ENCODE measurements around the gene LCP2. TPM values are rescaled to one million over a fixed set of nuclear protein-coding genes. Genes with fewer than 3 reads are reported as not detected.

Gene LCP2
- total RNA-seq, 1 donor from 2014 or later: not detected

DNA sequence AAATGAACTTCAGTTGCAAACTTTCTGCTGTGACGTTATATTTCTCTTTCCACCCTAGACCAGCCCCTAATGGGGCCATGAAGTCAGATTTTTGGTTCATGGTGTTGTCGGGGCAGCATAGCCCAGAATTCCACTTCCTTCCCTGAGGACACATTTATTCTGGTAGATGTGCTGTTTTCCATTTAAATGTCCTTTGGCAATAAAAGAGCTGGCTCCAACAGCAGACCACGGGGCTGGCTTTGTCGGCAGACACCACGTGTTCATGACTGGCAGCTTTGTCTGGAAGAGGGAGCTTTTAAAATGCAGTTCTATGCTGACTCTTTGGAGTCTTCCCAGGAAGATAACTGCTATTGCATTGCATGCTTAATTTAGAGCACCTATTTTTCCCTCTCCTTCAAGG, 17.6 kb upstream of the LCP2 start:
- peak overlapping the region; percentile 42 for H3K4me3 Mint-ChIP-seq

DNA sequence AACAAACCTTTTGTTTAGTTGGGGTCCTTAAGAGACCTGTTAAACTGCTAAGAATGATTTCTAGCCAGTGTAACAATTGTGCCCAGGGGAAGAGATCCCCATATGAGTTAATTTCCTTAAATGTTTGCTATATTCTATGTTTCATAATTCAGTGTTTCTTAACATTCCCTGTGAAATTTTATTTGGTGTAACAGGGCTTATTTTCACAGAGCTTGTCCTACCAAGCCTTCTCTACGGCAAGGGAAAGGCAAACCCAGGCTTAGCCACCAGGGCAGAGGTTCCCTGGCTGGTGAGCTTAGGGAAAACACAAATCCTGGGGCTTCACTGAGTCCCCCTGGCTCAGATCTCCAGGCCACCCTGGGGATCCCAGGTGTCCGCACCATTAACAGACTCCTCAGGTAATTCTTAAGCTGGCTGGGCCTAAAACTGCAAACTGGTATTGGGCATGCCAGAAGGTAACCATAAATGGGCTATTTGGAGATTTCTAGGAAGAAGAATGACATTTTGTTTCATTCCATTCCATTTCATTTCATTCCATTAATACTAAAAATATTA, 17.0 kb upstream of the LCP2 start:
- no peaks in the 10 kb centered on the region for H3K9me3 Mint-ChIP-seq
- DNase-seq (ENCODE audit: extremely low spot score, unreplicated experiment): no peak
- TF ChIP-seq, protein P1, sequence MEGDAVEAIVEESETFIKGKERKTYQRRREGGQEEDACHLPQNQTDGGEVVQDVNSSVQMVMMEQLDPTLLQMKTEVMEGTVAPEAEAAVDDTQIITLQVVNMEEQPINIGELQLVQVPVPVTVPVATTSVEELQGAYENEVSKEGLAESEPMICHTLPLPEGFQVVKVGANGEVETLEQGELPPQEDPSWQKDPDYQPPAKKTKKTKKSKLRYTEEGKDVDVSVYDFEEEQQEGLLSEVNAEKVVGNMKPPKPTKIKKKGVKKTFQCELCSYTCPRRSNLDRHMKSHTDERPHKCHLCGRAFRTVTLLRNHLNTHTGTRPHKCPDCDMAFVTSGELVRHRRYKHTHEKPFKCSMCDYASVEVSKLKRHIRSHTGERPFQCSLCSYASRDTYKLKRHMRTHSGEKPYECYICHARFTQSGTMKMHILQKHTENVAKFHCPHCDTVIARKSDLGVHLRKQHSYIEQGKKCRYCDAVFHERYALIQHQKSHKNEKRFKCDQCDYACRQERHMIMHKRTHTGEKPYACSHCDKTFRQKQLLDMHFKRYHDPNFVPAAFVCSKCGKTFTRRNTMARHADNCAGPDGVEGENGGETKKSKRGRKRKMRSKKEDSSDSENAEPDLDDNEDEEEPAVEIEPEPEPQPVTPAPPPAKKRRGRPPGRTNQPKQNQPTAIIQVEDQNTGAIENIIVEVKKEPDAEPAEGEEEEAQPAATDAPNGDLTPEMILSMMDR (conservative IDR thresholded peaks at IDR 0.05): no peak
- H3K36me3 Mint-ChIP-seq: no peaks in the 10 kb centered on the region
- H3K27ac Mint-ChIP-seq: no peak overlapping the region
- H3K4me1 Mint-ChIP-seq (ENCODE audit: unreplicated experiment): peaks cover 8% of the 10 kb centered on the region
- H3K4me3 Mint-ChIP-seq: no peak overlapping the region
- H3K27me3 Mint-ChIP-seq: peaks cover 13% of the 10 kb centered on the region

More for the DNA sequence above, 17.6 kb upstream of the LCP2 start:
- Mint-ChIP-seq H3K4me1 (ENCODE audit: unreplicated experiment) (peaks cover 8% of the 10 kb centered on the region), H3K27ac (no peak overlapping the region), H3K27me3 (peaks cover 13% of the 10 kb centered on the region), H3K36me3 (no peaks in the 10 kb centered on the region), H3K9me3 (no peaks in the 10 kb centered on the region)
- no peak for DNase-seq (ENCODE audit: extremely low spot score, unreplicated experiment)
- TF ChIP-seq, protein P1 (conservative IDR thresholded peaks at IDR 0.05): no peak

DNA sequence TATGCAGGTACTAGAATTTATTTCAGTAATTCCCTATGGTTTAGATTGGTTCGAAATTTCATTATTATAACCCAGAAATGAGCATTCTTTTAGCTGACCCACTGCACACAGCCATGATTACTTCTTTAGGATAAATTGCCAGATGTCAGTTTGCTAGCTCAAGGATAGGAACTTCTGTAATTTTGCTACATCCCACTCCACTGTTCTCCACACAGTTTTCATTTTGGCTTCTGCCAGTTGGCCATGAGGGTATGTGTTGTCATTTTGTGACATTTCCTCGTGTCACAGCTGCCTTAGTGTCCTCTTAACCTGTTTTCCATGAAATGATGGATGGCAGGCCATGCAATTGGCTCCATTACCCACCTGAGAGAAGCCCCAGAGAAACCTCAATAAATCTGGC, 16.2 kb upstream of the LCP2 start:
- Mint-ChIP-seq H3K4me3 (no peak overlapping the region), H3K4me1 (ENCODE audit: unreplicated experiment) (peaks cover 8% of the 10 kb centered on the region), H3K36me3 (no peaks in the 10 kb centered on the region), H3K27ac (no peak overlapping the region), H3K9me3 (no peaks in the 10 kb centered on the region), H3K27me3 (peaks cover 13% of the 10 kb centered on the region)
- no peak for DNase-seq (ENCODE audit: extremely low spot score, unreplicated experiment)
- TF ChIP-seq, protein P1 (conservative IDR thresholded peaks at IDR 0.05): no peak

DNA sequence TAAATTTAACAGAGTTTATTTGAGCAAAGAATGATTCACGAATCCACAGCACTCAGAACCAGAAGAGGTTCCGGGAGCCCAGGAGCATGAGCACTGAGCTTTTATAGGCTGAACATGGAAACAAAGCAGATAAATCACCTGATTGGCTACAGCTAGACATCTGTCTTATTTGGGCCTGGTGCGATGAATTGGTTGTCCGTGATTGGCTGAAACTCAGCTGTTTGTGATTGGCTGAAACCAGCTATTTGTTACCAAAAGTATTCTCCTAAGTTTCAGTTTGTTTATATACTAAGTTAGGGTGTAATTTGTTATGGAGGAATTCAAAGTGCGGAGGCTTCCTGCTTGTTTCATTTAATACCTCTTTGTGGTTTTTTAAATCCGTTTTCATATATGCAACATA, 15.8 kb upstream of the LCP2 start:
- no peak for DNase-seq (ENCODE audit: extremely low spot score, unreplicated experiment)
- Mint-ChIP-seq H3K36me3 (no peaks in the 10 kb centered on the region), H3K9me3 (no peaks in the 10 kb centered on the region), H3K27ac (no peak overlapping the region), H3K4me3 (no peak overlapping the region), H3K4me1 (ENCODE audit: unreplicated experiment) (peaks cover 8% of the 10 kb centered on the region), H3K27me3 (peaks cover 13% of the 10 kb centered on the region)
- TF ChIP-seq, protein P1 (conservative IDR thresholded peaks at IDR 0.05): no peak

DNA sequence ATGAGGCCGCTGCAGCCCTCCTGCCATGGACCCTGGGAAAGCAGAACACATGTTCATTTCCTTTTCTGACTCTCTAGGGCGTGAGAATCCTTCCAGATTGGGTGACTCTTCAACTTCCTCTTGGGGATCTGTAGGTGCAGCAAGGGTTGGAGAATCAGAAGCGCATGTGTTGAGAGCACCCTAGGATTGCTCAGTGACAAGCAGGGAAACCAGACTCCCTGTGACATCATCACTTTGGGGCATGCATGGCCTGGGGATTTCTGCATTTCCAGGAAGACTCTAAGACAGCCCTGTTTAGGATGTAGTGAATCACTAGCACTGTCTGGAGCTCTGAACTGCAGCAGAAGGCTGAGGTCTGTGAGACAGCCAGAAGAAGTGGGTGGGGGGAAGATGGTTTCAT, 15.1 kb upstream of the LCP2 start:
- TF ChIP-seq, protein P1 (conservative IDR thresholded peaks at IDR 0.05): no peak
- DNase-seq (ENCODE audit: extremely low spot score, unreplicated experiment): no peak
- Mint-ChIP-seq H3K4me3 (no peak overlapping the region), H3K9me3 (no peaks in the 10 kb centered on the region), H3K27ac (no peak overlapping the region), H3K4me1 (ENCODE audit: unreplicated experiment) (peaks cover 10% of the 10 kb centered on the region), H3K36me3 (no peaks in the 10 kb centered on the region), H3K27me3 (peaks cover 13% of the 10 kb centered on the region)

DNA sequence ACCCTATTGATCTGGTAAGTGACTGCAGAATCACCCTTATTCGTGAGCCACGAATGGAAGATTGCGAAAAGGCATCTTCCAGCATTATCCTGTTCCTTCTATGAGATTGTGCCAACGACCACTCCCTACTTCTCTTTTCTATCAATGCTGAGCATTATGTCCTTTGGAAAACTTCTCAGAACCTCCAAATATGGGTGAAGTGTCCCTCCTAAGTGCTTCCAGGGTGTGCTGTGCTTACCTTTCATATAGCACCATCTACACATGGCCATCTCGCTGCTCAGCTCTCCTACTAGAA, 14.7 kb upstream of the LCP2 start:
- Mint-ChIP-seq H3K9me3 (no peaks in the 10 kb centered on the region), H3K36me3 (no peaks in the 10 kb centered on the region), H3K27me3 (peaks cover 13% of the 10 kb centered on the region), H3K4me1 (ENCODE audit: unreplicated experiment) (peaks cover 13% of the 10 kb centered on the region), H3K27ac (no peak overlapping the region), H3K4me3 (no peak overlapping the region)
- TF ChIP-seq, protein P1 (conservative IDR thresholded peaks at IDR 0.05): no peak
- no peak for DNase-seq (ENCODE audit: extremely low spot score, unreplicated experiment)

Data from type B pancreatic cell (in vitro differentiated cells).